Mesenchymal stem cell (in vitro differentiated cells and primary cell): ENCODE results near the gene METTL16.
A peak's percentile ranks its signal among the peaks of the same experiment; 100 is the strongest.

Source experiments
- DNase-seq: peaks from one replicate; pipeline ENCODE4 v3.0.0-alpha.2; 2013
- H2AFZ ChIP-seq: one replicate; pipeline ENCODE4 v1.6.1; 2013; ENCODE audit warnings: low read depth, mild to moderate bottlenecking, control low read depth, inconsistent platforms, low read length, moderate library complexity
- H2AK5ac ChIP-seq: 2 replicates; pipeline ENCODE4 v1.6.1; 2013; ENCODE audit warnings: low read length, moderate library complexity, mild to moderate bottlenecking, inconsistent platforms; ENCODE audit not compliant: severe bottlenecking
- H2BK120ac ChIP-seq: one replicate; pipeline ENCODE4 v1.6.1; 2013; ENCODE audit warnings: low read depth, mild to moderate bottlenecking, inconsistent platforms, low read length, moderate library complexity
- H2BK12ac ChIP-seq, 2 experiments: one replicate each; pipeline ENCODE4 v1.6.1; 2013; ENCODE audit warnings: inconsistent platforms in 2 of 2, low read length in 2 of 2, mild to moderate bottlenecking in 2 of 2, moderate library complexity in 2 of 2, control low read depth in 1 of 2
- H2BK15ac ChIP-seq: one replicate; pipeline ENCODE4 v1.6.1; 2013; ENCODE audit warnings: mild to moderate bottlenecking, low read depth, inconsistent platforms; ENCODE audit not compliant: poor library complexity, severe bottlenecking
- H2BK5ac ChIP-seq: 2 replicates; pipeline ENCODE4 v1.6.1; 2013; ENCODE audit warnings: low read depth, mild to moderate bottlenecking, low read length, control low read depth, inconsistent platforms; ENCODE audit not compliant: poor library complexity, severe bottlenecking
- H3K14ac ChIP-seq, 2 experiments: one replicate each; pipeline ENCODE4 v1.6.1; 2013; ENCODE audit warnings: inconsistent platforms in 2 of 2, low read length in 2 of 2, control low read depth in 1 of 2, mild to moderate bottlenecking in 1 of 2, moderate library complexity in 1 of 2
- H3K18ac ChIP-seq, 2 experiments: one replicate each; pipeline ENCODE4 v1.6.1; 2013; ENCODE audit warnings: inconsistent platforms in 2 of 2, low read length in 2 of 2, control low read depth in 1 of 2, low read depth in 1 of 2, mild to moderate bottlenecking in 1 of 2
- H3K23ac ChIP-seq, 2 experiments: one replicate each; pipeline ENCODE4 v1.6.1; 2013; ENCODE audit warnings: inconsistent platforms in 2 of 2, low read length in 2 of 2, mild to moderate bottlenecking in 2 of 2, moderate library complexity in 2 of 2, control low read depth in 1 of 2
- H3K27ac ChIP-seq: 2 replicates; pipeline ENCODE4 v1.5.1; 2013; ENCODE audit warnings: mild to moderate bottlenecking, moderate library complexity, low read length, control low read depth, inconsistent platforms; ENCODE audit not compliant: poor library complexity, severe bottlenecking
- H3K27me3 ChIP-seq, 2 experiments: 2 replicates each; pipeline versions ENCODE4 v1.6.1 to v1.7.0; 2013; ENCODE audit warnings: low read length in 2 of 2, mild to moderate bottlenecking in 2 of 2, moderate library complexity in 2 of 2, control low read depth in 1 of 2, inconsistent platforms in 1 of 2; ENCODE audit not compliant: control insufficient read depth in 1 of 2, insufficient read depth in 1 of 2
- H3K36me3 ChIP-seq, 2 experiments: 2 replicates each; pipeline versions ENCODE4 v1.6.1 to v1.7.0; 2013; ENCODE audit warnings: low read length in 2 of 2, control low read depth in 1 of 2, inconsistent platforms in 1 of 2, low read depth in 1 of 2, mild to moderate bottlenecking in 1 of 2; ENCODE audit not compliant: insufficient read depth in 2 of 2, control insufficient read depth in 1 of 2
- H3K4ac ChIP-seq, 2 experiments: one replicate each; pipeline ENCODE4 v1.6.1; 2013; ENCODE audit warnings: inconsistent platforms in 2 of 2, low read length in 2 of 2, mild to moderate bottlenecking in 2 of 2, moderate library complexity in 2 of 2, control low read depth in 1 of 2, low read depth in 1 of 2
- H3K4me1 ChIP-seq: 2 replicates; pipeline ENCODE4 v1.6.1; 2013; ENCODE audit warnings: low read depth, low read length, control low read depth; ENCODE audit not compliant: control insufficient read depth, insufficient read depth
- H3K4me2 ChIP-seq: 2 replicates; pipeline ENCODE4 v1.6.1; 2013; ENCODE audit warnings: low read length, mild to moderate bottlenecking, inconsistent platforms; ENCODE audit not compliant: poor library complexity, severe bottlenecking
- H3K4me3 ChIP-seq, 2 experiments: 2 replicates each; pipeline versions ENCODE4 v1.5.1 to v1.7.0; 2013; ENCODE audit warnings: low read length in 2 of 2, mild to moderate bottlenecking in 2 of 2, control low read depth in 1 of 2, low read depth in 1 of 2; ENCODE audit not compliant: insufficient read depth in 1 of 2
- H3K79me1 ChIP-seq: replicated peaks from 2 replicates; pipeline ENCODE4 v1.6.1; 2013; ENCODE audit warnings: mild to moderate bottlenecking, control low read depth, low read length, inconsistent platforms; ENCODE audit not compliant: poor library complexity, severe bottlenecking
- H3K9ac ChIP-seq: 2 replicates; pipeline ENCODE4 v1.7.0; 2013; ENCODE audit warnings: mild to moderate bottlenecking, low read length, moderate library complexity
- H3K9me3 ChIP-seq: 2 replicates; pipeline ENCODE4 v1.7.0; 2013; ENCODE audit warnings: mild to moderate bottlenecking, low read length; ENCODE audit not compliant: control insufficient read depth
- H4K8ac ChIP-seq: one replicate; pipeline ENCODE4 v1.6.1; 2013; ENCODE audit warnings: inconsistent platforms, mild to moderate bottlenecking, low read length, moderate library complexity
- H4K91ac ChIP-seq: one replicate; pipeline ENCODE4 v1.6.1; 2013; ENCODE audit warnings: mild to moderate bottlenecking, low read length, inconsistent platforms
- WGBS: methylation state at CpG from one replicate; pipeline ENCODE4 v1.1.7; 2013; ENCODE audit warnings: mixed read lengths; 5-methylcytosine and 5-hydroxymethylcytosine counted together

The METTL16 gene

GRCh38 chr17:2427215-2427614, 84.5 kb downstream of the METTL16 start:
- no peak overlapping the region for H3K4me2 ChIP-seq

DNA sequence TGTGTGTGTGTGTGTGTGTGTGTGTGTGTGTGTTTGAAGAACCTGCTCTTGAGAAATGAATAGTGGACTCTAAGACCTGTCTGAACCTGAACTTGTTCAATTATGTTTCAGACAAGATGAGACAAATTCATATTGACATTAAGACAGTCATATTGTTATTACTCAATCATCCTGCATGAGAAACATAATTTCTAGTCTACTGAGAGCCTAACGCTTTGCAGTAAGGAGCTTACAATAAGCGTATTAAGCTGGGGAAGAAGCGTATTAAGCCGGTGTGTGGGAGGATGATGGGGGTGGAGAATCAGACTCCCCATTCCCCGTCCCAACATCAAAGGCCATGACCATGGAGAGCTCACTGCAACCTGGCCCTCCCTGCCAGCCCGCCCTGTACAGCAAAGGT, 88.4 kb downstream of the METTL16 start:
- no peak for DNase-seq
- Histone ChIP-seq H2BK15ac (no peak overlapping the region), H2AFZ (no peak overlapping the region), H4K8ac (no peak overlapping the region), H3K9ac (no peak overlapping the region), H4K91ac (no peak overlapping the region), H3K27ac (no peak overlapping the region), H3K36me3 (peaks cover 22% of the 10 kb centered on the region in 2 experiments), H2BK12ac (no peak overlapping the region), H2AK5ac (no peak overlapping the region), H3K27me3 (no peaks in the 10 kb centered on the region), H2BK120ac (no peak overlapping the region), H2BK5ac (no peak overlapping the region), H3K23ac (no peak overlapping the region), H3K4me3 (no peak overlapping the region), H3K4me2 (no peak overlapping the region), H3K14ac (no peak overlapping the region), H3K18ac (no peak overlapping the region), H3K79me1 (peaks cover 11% of the 10 kb centered on the region), H3K4ac (no peak overlapping the region), H3K9me3 (no peaks in the 10 kb centered on the region), H3K4me1 (no peaks in the 10 kb centered on the region)
- WGBS, result 92% methylated on average over 6 of the region's 6 CpGs

More at GRCh38 chr17:2427215-2427614, 84.5 kb downstream of the METTL16 start:
- WGBS, result 100% methylated on average over 2 of the region's 2 CpGs
- Histone ChIP-seq H3K4me3 (no peak overlapping the region), H3K9ac (peak overlapping the region; percentile 45), H2BK120ac (no peak overlapping the region), H3K79me1 (peaks cover 4% of the 10 kb centered on the region), H3K27me3 (no peaks in the 10 kb centered on the region), H3K4me1 (no peaks in the 10 kb centered on the region), H2AFZ (no peak overlapping the region), H2BK5ac (no peak overlapping the region), H3K18ac (no peak overlapping the region), H3K9me3 (no peaks in the 10 kb centered on the region), H2BK15ac (no peak overlapping the region), H3K36me3 (peaks cover 5 to 6% of the 10 kb centered on the region in 2 experiments), H4K8ac (no peak overlapping the region), H3K27ac (no peak overlapping the region), H3K4ac (no peak overlapping the region), H3K14ac (no peak overlapping the region), H3K23ac (no peak overlapping the region), H2BK12ac (no peak overlapping the region), H2AK5ac (no peak overlapping the region), H4K91ac (no peak overlapping the region)
- DNase-seq, result no peak

DNA sequence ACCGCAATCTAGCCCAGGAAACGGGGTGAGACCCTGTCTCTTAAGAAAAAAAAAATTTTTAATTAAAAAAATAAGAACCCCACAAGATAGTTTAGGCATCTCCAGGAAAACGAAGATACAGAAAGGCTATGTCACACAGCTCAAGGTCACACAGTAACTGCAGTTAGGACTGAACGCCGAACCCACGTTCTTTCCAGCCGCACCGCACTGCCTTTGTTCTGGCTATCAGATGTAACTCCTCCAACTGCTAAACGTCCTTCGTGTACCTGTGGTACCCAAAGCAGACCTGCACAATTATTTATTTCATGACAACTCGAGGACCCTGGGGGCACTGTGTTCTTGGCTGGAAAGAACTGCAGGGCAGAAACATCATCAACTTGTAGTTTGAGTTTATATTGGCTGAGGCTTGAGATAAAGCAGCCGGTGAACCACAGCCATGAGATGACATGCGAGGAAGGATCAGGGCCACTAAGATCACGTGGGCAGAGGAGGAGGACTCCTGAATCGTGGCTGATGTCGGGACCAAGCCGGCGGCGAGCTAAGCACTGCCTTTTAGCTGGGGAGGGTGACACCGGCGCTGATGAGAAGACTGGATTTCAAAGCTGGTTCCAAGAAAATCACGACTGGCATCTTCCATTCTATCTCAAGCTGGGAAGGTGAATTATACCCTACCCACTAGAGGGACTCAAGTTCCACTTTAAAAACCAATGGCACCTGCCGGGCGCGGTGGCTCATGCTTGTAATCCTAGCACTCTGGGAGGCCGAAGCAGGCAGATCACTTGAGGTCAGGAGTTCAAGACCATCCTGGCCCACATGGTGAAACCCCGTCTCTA, 90.2 kb downstream of the METTL16 start:
- no peak for DNase-seq
- Histone ChIP-seq H2BK12ac (no peak overlapping the region), H3K36me3 (peaks cover 22% of the 10 kb centered on the region in 2 experiments), H4K8ac (no peak overlapping the region), H3K9me3 (no peaks in the 10 kb centered on the region), H2BK5ac (no peak overlapping the region), H3K23ac (no peak overlapping the region), H2BK120ac (no peak overlapping the region), H3K14ac (no peak overlapping the region), H2BK15ac (no peak overlapping the region), H3K27me3 (no peaks in the 10 kb centered on the region), H2AK5ac (no peak overlapping the region), H3K27ac (no peak overlapping the region), H3K18ac (no peak overlapping the region), H3K4me1 (no peaks in the 10 kb centered on the region), H3K4me3 (no peak overlapping the region), H3K4ac (no peak overlapping the region), H3K9ac (no peak overlapping the region), H4K91ac (no peak overlapping the region), H2AFZ (no peak overlapping the region), H3K4me2 (no peak overlapping the region), H3K79me1 (peaks cover 16% of the 10 kb centered on the region)
- WGBS, result 95% methylated on average over 26 of the region's 27 CpGs

- H3K79me1 ChIP-seq, result peaks cover 15% of the 10 kb centered on the region
- H2AK5ac ChIP-seq, result no peak overlapping the region
- peaks cover 22 to 23% of the 10 kb centered on the region in 2 experiments for H3K36me3 ChIP-seq
- no peak overlapping the region for H3K4ac ChIP-seq
- no peak overlapping the region for H4K91ac ChIP-seq
- H3K4me2 ChIP-seq, result no peak overlapping the region
- H3K18ac ChIP-seq, result no peak overlapping the region
- no peaks in the 10 kb centered on the region for H3K4me1 ChIP-seq
- no peak overlapping the region for H2AFZ ChIP-seq
- H3K27me3 ChIP-seq, result no peaks in the 10 kb centered on the region
- H3K9me3 ChIP-seq, result no peaks in the 10 kb centered on the region
- H4K8ac ChIP-seq, result no peak overlapping the region
- H3K27ac ChIP-seq, result no peak overlapping the region
- H2BK5ac ChIP-seq, result no peak overlapping the region
- peak overlapping the region in 1 of 2 experiments; percentile 41 for H3K23ac ChIP-seq
- WGBS, result 89% methylated on average over 11 of the region's 12 CpGs
- H3K14ac ChIP-seq, result no peak overlapping the region
- H2BK120ac ChIP-seq, result no peak overlapping the region
- no peak overlapping the region for H3K9ac ChIP-seq
- peak overlapping the region; percentile 60 for H2BK15ac ChIP-seq
- H3K4me3 ChIP-seq, result no peak overlapping the region
- DNase-seq, result no peak
- peak overlapping the region in 1 of 2 experiments; percentile 33 for H2BK12ac ChIP-seq
These were observed 91.5 kb downstream of the METTL16 start for GRCh38 chr17:2420176-2420575.
